ENCODE results near the gene MID1.

- TF ChIP-seq CTCF (conservative IDR thresholded peaks at IDR 0.05) (no peak), EZH2 (IDR thresholded peaks at IDR 0.05; ENCODE audit: low read depth) (no peak)
Measured at GRCh38 chrX:10578527-10578926, 41.9 kb downstream of the MID1 start.

Data from PC-9 (cell line).